Type B pancreatic cell (in vitro differentiated cells): ENCODE measurements around the gene LCN2. TPM values are rescaled to one million over a fixed set of nuclear protein-coding genes. Genes with fewer than 3 reads are reported as not detected.

Source experiments
- DNase-seq: peaks from one replicate; pipeline ENCODE4 v3.0.0; 2021; ENCODE audit warnings: mixed read lengths; ENCODE audit not compliant: unreplicated experiment; ENCODE audit errors: extremely low spot score
- H3K27ac Mint-ChIP-seq: 2 replicates; pipeline ENCODE4 v1.8.0; 2021; ENCODE audit warnings: mild to moderate bottlenecking, mixed read lengths
- H3K27me3 Mint-ChIP-seq: 2 replicates; pipeline ENCODE4 v1.8.0; 2021; ENCODE audit warnings: mixed read lengths
- H3K36me3 Mint-ChIP-seq: 2 replicates; pipeline ENCODE4 v1.8.0; 2021; ENCODE audit warnings: mixed read lengths
- H3K4me1 Mint-ChIP-seq: one replicate; pipeline ENCODE4 v1.8.0; 2021; ENCODE audit warnings: mixed read lengths; ENCODE audit not compliant: unreplicated experiment
- H3K4me3 Mint-ChIP-seq: 2 replicates; pipeline ENCODE4 v1.8.0; 2021; ENCODE audit warnings: mild to moderate bottlenecking, mixed read lengths
- H3K9me3 Mint-ChIP-seq: 2 replicates; pipeline ENCODE4 v1.8.0; 2021; ENCODE audit warnings: mixed read lengths
- total RNA-seq: library from RNA; stranded (reverse); gene quantifications from 2 replicates; pipeline ENCODE4 v1.2.1, GENCODE V29; 2021; ENCODE audit warnings: low replicate concordance
- TF ChIP-seq, protein P1 (sequence below): fragments of 200-600 bp; sonication (generic); conservative IDR thresholded peaks from 2 replicates; pipeline ENCODE4 v1.5.0; 2021; ENCODE audit warnings: antibody characterized with exemption, mild to moderate bottlenecking

LCN2 gene
- total RNA-seq, 1 donor from 2014 or later: 10.7 TPM

DNA sequence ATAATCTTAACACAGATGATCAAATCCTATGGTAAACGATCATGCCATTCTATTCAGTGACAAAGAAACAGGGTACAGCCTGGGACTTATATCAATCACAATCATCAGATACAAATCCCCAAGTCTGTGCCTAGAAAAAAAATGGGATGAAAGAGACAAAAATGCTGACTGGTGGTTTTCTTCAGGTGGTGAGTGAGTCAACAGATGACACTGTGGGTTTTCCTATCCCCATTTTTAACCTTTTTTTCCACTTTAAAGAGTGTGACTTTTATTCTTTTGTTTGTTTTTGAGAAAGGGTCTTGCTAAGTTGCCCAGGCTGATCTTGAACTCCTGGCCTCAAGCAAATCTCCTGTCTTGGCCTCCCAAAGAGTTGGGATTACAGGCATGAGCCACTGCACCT is 39.0 kb downstream of the LCN2 start:
- no peak for DNase-seq
- Mint-ChIP-seq H3K27ac (no peak overlapping the region), H3K4me1 (peaks cover 6% of the 10 kb centered on the region), H3K9me3 (no peaks in the 10 kb centered on the region), H3K4me3 (peak overlapping the region; percentile 58), H3K36me3 (peaks cover 20% of the 10 kb centered on the region), H3K27me3 (no peaks in the 10 kb centered on the region)
- TF ChIP-seq, protein P1, sequence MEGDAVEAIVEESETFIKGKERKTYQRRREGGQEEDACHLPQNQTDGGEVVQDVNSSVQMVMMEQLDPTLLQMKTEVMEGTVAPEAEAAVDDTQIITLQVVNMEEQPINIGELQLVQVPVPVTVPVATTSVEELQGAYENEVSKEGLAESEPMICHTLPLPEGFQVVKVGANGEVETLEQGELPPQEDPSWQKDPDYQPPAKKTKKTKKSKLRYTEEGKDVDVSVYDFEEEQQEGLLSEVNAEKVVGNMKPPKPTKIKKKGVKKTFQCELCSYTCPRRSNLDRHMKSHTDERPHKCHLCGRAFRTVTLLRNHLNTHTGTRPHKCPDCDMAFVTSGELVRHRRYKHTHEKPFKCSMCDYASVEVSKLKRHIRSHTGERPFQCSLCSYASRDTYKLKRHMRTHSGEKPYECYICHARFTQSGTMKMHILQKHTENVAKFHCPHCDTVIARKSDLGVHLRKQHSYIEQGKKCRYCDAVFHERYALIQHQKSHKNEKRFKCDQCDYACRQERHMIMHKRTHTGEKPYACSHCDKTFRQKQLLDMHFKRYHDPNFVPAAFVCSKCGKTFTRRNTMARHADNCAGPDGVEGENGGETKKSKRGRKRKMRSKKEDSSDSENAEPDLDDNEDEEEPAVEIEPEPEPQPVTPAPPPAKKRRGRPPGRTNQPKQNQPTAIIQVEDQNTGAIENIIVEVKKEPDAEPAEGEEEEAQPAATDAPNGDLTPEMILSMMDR: no peak

DNA sequence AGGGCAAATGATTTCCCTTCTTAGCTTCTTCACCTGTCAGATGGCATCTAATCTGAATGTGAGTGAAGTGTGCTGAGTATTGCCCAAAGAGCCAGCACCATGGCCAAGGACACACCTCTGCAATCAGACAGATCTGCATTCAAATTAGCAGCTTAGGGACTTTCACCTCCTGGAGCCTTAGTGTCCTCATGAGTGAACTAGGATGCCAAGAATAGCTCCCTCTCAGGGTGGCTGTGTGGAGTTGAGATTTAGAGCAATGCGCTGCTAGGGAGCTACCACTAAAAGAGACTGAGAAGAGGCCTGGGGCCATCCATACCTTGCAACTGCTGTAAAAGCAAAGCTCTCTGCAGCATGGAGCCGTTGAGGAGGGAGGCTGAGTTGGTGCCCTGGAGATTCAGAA is 40.8 kb downstream of the LCN2 start:
- H3K27ac Mint-ChIP-seq: no peak overlapping the region

DNA sequence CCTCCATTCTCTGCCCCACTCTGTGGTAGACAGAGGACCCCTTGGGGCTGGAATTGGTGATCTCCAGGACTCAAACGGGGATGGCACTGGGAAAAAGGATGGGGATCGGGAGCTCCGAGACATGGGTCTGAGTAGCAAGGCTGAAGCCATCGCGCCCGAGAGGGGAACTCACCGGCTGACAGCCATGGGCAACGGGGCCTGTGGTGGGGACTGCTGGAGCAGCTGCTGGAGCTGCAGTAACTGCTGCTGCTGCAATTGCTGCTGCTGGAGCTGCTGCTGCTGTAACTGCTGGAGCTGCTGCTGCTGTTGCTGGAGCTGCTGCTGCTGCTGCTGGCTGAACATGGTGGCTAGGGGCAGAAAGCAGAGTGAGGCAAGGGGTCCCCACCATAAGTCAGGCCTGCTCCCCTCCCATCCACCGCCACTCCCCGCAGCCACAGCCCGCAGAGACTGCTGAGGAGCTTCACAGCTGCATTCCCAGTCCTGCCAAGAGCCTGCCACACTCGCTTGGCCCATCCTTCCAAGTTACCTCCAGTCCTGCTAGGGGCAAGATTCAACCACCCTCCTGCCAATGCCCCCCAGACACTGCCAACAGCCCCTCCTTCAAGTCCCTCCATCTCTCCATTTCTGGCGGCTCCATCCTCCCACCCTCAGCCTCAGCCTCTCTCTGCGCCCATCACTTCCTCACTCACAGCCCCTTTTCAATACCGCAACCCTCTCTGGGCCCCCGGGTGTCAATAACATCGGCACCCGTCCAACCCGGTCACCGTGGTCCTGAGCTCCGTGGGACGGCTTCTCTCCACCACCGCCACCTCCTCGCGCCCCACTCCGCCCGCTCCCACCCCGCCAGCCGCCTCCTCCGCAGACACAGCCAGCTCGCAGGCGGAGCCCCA is 41.5 kb downstream of the LCN2 start:
- Mint-ChIP-seq H3K27ac (peak overlapping the region; percentile 82), H3K4me3 (peak overlapping the region; percentile 99), H3K27me3 (no peaks in the 10 kb centered on the region), H3K4me1 (peaks cover 6% of the 10 kb centered on the region), H3K36me3 (peaks cover 13% of the 10 kb centered on the region), H3K9me3 (no peaks in the 10 kb centered on the region)
- no peak for DNase-seq
- TF ChIP-seq, protein P1: no peak

More for the DNA sequence above, 40.8 kb downstream of the LCN2 start:
- no peaks in the 10 kb centered on the region for H3K9me3 Mint-ChIP-seq
- peaks cover 6% of the 10 kb centered on the region for H3K4me1 Mint-ChIP-seq
- DNase-seq: no peak
- H3K27me3 Mint-ChIP-seq: no peaks in the 10 kb centered on the region
- TF ChIP-seq, protein P1: no peak
- peaks cover 13% of the 10 kb centered on the region for H3K36me3 Mint-ChIP-seq
- peak overlapping the region; percentile 99 for H3K4me3 Mint-ChIP-seq

DNA sequence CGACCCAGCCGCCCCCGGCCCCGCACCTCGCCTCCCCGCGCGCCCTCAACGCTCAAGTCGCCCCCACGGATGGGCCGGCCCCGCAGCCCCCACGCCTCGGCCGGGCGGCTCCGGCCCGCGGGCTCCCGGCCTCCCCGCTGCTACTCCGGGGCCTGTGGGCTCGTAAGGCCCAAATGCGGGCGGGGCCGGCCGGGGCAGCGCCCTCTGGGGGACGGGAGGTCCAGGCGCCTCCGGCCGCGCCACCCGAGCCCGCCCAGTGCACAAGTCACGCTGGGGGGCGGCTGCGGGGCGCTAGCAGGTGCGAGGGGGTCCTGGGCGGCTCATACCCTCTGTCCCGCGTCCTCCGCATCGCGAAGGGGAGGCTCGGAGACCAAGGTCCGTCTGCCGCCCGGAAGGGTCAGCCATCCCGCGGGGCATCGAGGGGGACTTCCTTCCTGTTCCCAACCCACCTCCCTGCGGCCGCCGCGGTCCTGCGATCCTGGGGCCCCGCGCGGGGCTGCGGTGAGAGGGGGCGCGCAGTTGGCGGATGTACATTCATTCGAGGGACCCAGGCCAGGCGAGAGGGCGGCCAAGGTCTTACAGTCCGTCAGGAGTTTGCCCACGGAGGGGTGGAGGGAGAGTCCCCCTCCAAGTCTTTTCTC is 42.3 kb downstream of the LCN2 start, which contains the start of gene CIZ1:
Gene CIZ1, minus strand, starts transcription at position 167 of the 641 bp plus-strand sequence. CDS start 715 bp downstream, outside the sequence.
- peak; percentile 85 for DNase-seq
- peak within 1 kb of the TSS; percentile 85 for H3K27ac Mint-ChIP-seq
- H3K9me3 Mint-ChIP-seq: no peaks in the 10 kb centered on the region
- peaks cover 9% of the 10 kb centered on the region for H3K36me3 Mint-ChIP-seq
- H3K27me3 Mint-ChIP-seq: no peaks in the 10 kb centered on the region
- H3K4me3 Mint-ChIP-seq: peak within 1 kb of the TSS; percentile 99
- TF ChIP-seq, protein P1: peak; percentile 87
- H3K4me1 Mint-ChIP-seq: peaks cover 6% of the 10 kb centered on the region

DNA sequence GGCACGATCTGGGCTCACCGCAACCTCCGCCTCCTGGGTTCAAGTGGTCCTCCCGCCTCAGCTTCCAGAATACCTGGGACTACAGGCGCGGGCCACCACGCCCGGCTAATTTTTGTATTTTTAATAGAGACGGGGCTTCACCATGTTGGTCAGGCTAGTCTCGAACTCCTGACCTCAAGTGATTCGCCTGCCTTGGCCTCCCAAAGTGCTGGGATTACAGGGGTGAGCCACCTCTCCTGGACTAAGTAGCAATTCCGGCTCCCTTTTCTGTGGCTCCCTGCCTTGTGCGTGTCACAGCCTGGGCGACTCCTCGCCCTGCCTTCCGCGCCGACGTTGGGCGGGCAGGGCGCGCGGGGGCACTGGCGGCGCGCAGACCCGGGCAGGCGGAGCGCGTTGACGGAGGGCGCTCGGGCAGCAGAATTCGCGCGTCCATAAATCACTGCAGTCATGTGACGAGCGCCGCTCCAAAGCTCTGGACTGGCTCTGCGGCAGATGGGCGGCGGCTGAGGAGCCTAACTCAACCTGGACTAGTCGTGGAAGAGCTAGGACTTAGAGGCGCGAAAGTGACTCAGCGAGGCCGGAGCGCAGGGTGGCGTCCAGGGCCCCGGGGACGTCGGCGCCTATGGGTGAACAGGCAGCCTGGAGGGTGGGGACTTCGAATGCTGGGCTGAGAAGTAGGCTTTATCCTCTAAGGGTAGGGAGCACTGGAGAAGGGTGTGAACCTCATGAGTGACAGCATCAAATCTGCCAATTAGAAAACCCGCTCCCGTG is 43.5 kb downstream of the LCN2 start:
- H3K27ac Mint-ChIP-seq: no peak overlapping the region
- TF ChIP-seq, protein P1: no peak
- H3K36me3 Mint-ChIP-seq: peaks cover 3% of the 10 kb centered on the region
- peak overlapping the region; percentile 36 for H3K4me3 Mint-ChIP-seq
- no peaks in the 10 kb centered on the region for H3K27me3 Mint-ChIP-seq
- no peaks in the 10 kb centered on the region for H3K9me3 Mint-ChIP-seq
- DNase-seq: no peak
- peaks cover 6% of the 10 kb centered on the region for H3K4me1 Mint-ChIP-seq
